SU-DHL-6 (cell line): ENCODE results near the gene NT5C3A.
"Not testable (repeated sequence)": the region's sequence is repeated elsewhere in the genome, so short reads cannot be mapped to it uniquely, and the experiment has no call there.

Source experiments
- H2AFZ ChIP-seq: fragments of 200-600 bp; sonication (generic); 2 replicates; pipeline ENCODE4 v1.6.1; 2014; ENCODE audit warnings: low read depth, mild to moderate bottlenecking, moderate library complexity, mixed read lengths, antibody characterized with exemption, low read length; ENCODE audit not compliant: severe bottlenecking
- H3F3A ChIP-seq: fragments of 200-600 bp; shearing (Covaris generic); 2 replicates; pipeline ENCODE4 v1.6.0; 2016; ENCODE audit warnings: antibody characterized with exemption, mild to moderate bottlenecking; ENCODE audit not compliant: insufficient read depth
- H3K27ac ChIP-seq: fragments of 200-600 bp; sonication (generic); 2 replicates; pipeline ENCODE4 v1.5.1; 2016; ENCODE audit warnings: low read depth, mild to moderate bottlenecking, low read length, moderate library complexity, mixed read lengths
- H3K27me3 ChIP-seq: fragments of 200-600 bp; sonication (generic), shearing (Covaris generic); 2 replicates; pipeline ENCODE4 v1.6.0; 2014; ENCODE audit warnings: mild to moderate bottlenecking, low read length
- H3K36me3 ChIP-seq: fragments of 200-600 bp; sonication (generic); 2 replicates; pipeline ENCODE4 v1.6.1; 2014; ENCODE audit warnings: mild to moderate bottlenecking, low read length, mixed read lengths
- H3K4me2 ChIP-seq: fragments of 300-600, 200-600 bp; shearing (Covaris generic), sonication (generic); 2 replicates; pipeline ENCODE4 v1.6.0; 2014; ENCODE audit warnings: low read length, low read depth, mild to moderate bottlenecking; ENCODE audit not compliant: poor library complexity, severe bottlenecking
- H3K4me3 ChIP-seq: fragments of 200-600 bp; sonication (generic); 2 replicates; pipeline ENCODE4 v1.5.1; 2014; ENCODE audit warnings: antibody characterized with exemption, low read length, mild to moderate bottlenecking, mixed read lengths; ENCODE audit not compliant: insufficient read depth, poor library complexity, severe bottlenecking
- H3K79me2 ChIP-seq: fragments of 200-600 bp; sonication (generic); 2 replicates; pipeline ENCODE4 v1.6.1; 2014; ENCODE audit warnings: mild to moderate bottlenecking, low read length, moderate library complexity; ENCODE audit not compliant: insufficient read depth
- H3K9ac ChIP-seq: fragments of 200-600 bp; sonication (generic); 2 replicates; pipeline ENCODE4 v1.7.0; 2014; ENCODE audit warnings: mild to moderate bottlenecking, low read length
- H3K9me2 ChIP-seq: fragments of 200-600 bp; sonication (generic); replicated peaks from 2 replicates; pipeline ENCODE4 v1.6.1; 2014; ENCODE audit warnings: low read length; ENCODE audit not compliant: insufficient read depth
- H3K9me3 ChIP-seq: fragments of 200-600 bp; sonication (generic); 2 replicates; pipeline ENCODE4 v1.6.1; 2014; ENCODE audit warnings: low read length, mixed read lengths; ENCODE audit not compliant: insufficient read depth
- H4K20me1 ChIP-seq: fragments of 200-600 bp; sonication (generic); 2 replicates; pipeline ENCODE4 v1.6.1; 2014; ENCODE audit warnings: low read depth, mild to moderate bottlenecking, antibody characterized with exemption, low read length, moderate library complexity, mixed read lengths
- EZH2phosphoT487 ChIP-seq: fragments of 200-600 bp; sonication (generic), shearing (Covaris generic); conservative IDR thresholded peaks from 2 replicates; pipeline ENCODE4 v1.6.1; 2018; ENCODE audit warnings: mild to moderate bottlenecking, antibody characterized with exemption, low read length, moderate library complexity, mixed read lengths
- TF ChIP-seq, protein P1 (sequence below): fragments of 200-600 bp; sonication (generic); IDR thresholded peaks from one replicate; pipeline ENCODE4 v1.5.1; 2017; ENCODE audit warnings: antibody characterized with exemption, mild to moderate bottlenecking, low read length, moderate library complexity; ENCODE audit not compliant: insufficient read depth, poor library complexity, severe bottlenecking

Gene NT5C3A

DNA sequence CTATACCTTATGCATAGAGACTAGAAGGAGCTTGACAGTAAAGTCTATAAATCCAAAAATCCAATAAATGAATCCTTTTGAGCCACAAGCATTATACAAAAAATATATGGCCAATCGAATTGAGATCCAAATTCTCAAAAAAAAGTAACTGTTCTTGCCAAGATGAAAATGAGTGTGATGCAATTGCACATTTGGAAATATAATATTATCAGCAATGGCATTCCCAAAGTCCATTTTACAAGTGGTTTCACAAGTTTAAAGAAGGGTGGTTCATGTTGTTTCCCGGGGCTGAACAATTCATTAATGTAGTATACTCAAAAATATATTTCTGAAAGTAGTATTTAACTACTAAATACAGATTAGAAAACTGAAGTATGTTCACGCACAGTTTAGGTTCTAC, 39.3 kb upstream of the NT5C3A start:
- TF ChIP-seq, protein P1, sequence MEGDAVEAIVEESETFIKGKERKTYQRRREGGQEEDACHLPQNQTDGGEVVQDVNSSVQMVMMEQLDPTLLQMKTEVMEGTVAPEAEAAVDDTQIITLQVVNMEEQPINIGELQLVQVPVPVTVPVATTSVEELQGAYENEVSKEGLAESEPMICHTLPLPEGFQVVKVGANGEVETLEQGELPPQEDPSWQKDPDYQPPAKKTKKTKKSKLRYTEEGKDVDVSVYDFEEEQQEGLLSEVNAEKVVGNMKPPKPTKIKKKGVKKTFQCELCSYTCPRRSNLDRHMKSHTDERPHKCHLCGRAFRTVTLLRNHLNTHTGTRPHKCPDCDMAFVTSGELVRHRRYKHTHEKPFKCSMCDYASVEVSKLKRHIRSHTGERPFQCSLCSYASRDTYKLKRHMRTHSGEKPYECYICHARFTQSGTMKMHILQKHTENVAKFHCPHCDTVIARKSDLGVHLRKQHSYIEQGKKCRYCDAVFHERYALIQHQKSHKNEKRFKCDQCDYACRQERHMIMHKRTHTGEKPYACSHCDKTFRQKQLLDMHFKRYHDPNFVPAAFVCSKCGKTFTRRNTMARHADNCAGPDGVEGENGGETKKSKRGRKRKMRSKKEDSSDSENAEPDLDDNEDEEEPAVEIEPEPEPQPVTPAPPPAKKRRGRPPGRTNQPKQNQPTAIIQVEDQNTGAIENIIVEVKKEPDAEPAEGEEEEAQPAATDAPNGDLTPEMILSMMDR: no peak
- peaks cover 17% of the 10 kb centered on the region; the same call in 1 of the 2 replicates for H3K36me3 ChIP-seq
- no peak overlapping the region for H3K4me3 ChIP-seq
- H3K9ac ChIP-seq: no peak overlapping the region
- H3K9me3 ChIP-seq: no peaks in the 10 kb centered on the region
- H2AFZ ChIP-seq: no peak overlapping the region
- peaks cover 4% of the 10 kb centered on the region; the same call in 1 of the 2 replicates for H3F3A ChIP-seq
- no peaks in the 10 kb centered on the region for H3K9me2 ChIP-seq
- H3K27ac ChIP-seq: no peak overlapping the region
- H3K4me2 ChIP-seq: no peak overlapping the region
- peaks cover 30% of the 10 kb centered on the region for H3K79me2 ChIP-seq
- no peaks in the 10 kb centered on the region; the same call in 1 of the 2 replicates for H4K20me1 ChIP-seq
- H3K27me3 ChIP-seq: no peaks in the 10 kb centered on the region

DNA sequence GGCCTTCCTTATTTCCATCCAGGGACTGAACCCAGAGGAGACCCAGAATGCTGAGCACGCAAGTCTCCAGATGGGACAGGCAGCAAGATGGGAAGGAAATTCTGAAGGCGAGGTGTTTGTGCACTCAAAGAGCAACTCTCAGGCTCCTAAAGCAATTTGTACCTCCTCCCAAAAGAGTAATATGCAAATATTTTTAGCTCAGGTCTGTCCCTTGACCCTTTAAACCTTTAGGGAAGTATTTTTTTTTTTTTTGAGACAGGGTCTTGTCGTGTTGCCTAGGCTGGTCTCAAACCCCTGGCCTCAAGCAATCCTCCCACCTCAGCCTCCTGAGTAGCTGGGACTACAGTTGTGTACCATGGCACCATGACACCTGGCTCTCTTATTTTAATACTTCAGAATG, 38.2 kb upstream of the NT5C3A start:
- H3F3A ChIP-seq: peaks cover 4% of the 10 kb centered on the region; the same call in 1 of the 2 replicates
- H4K20me1 ChIP-seq: no peaks in the 10 kb centered on the region
- H3K4me3 ChIP-seq: no peak overlapping the region
- TF ChIP-seq, protein P1: no peak
- no peak for TF ChIP-seq EZH2phosphoT487
- no peaks in the 10 kb centered on the region for H3K27me3 ChIP-seq
- no peaks in the 10 kb centered on the region for H3K9me3 ChIP-seq
- no peak overlapping the region for H2AFZ ChIP-seq
- no peak overlapping the region for H3K9ac ChIP-seq
- H3K4me2 ChIP-seq: no peak overlapping the region
- H3K27ac ChIP-seq: no peak overlapping the region
- no peaks in the 10 kb centered on the region for H3K9me2 ChIP-seq
- H3K36me3 ChIP-seq: peaks cover 28% of the 10 kb centered on the region
- peaks cover 19% of the 10 kb centered on the region for H3K79me2 ChIP-seq

DNA sequence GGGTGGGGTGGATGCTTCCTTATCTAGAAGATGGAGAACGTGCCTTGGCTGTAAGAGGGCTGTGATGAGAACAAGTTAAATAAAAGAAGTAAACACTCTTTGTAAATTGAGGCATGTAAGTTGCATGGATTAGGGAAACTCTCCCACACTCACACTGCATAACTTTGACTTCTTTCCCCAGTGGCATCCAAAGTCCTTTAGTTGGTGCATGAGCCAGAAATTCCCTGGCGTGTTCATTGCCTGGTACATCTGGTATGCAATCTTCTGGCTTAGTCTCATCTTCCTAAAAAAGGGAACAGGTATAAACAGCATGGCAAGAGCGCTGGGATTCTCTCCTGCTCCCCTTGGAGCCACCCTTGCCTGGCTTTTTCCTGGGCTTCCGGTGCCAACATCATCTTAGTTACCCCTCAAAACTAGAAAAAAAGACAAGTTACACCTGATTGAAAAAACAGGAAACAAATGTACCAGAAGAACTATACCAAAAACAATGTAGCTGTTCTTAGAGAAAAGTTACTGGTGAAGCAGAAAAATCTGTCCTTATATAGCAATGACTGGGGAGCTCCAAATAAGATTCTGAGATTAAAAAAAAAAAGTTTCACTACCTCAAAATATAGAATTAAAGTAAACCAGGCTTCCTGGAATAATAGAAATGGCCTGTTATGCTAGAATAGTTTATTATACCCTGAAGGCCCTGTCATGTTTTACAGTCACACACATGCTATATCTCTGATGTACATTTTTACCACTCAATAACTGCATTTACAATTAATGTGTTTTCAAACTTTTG, 36.8 kb upstream of the NT5C3A start:
- Histone ChIP-seq H2AFZ (no peak overlapping the region), H3K27me3 (no peaks in the 10 kb centered on the region), H3F3A (peaks cover 4% of the 10 kb centered on the region; the same call in 1 of the 2 replicates), H3K27ac (peak overlapping the region; percentile 52), H3K9me2 (no peaks in the 10 kb centered on the region), H3K4me2 (peak overlapping the region; percentile 22), H4K20me1 (no peaks in the 10 kb centered on the region), H3K9me3 (no peaks in the 10 kb centered on the region), H3K4me3 (no peak overlapping the region), H3K79me2 (peaks cover 6% of the 10 kb centered on the region), H3K36me3 (peaks cover 31% of the 10 kb centered on the region), H3K9ac (no peak overlapping the region)
- TF ChIP-seq EZH2phosphoT487: no peak
- TF ChIP-seq, protein P1: no peak

DNA sequence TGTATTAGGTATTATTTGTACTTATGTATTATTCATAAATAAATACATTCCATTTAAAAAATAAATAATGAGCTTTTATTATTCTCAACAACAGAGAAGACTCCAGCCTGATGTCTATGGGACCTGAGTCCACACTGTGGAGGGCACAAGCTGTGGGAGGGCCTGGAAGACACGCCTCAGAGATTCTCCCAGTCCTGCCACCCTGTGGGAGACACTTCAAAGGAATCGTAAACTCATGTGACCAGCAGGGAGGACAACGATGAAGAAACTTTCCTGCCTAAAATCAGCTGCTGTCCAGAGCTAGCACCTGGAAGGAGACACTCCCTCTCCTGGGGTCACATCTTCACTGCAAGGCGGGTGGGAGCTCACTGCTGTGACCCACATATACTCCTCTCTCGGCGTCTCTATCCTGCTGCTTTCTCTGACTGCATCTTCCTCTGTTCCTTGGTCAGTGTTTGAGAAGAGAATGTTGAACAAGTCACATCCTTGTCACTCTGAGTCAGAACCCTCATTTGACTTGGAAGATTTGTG, 32.2 kb upstream of the NT5C3A start:
- not testable (repeated sequence) for H4K20me1 ChIP-seq, H3F3A ChIP-seq, H3K4me3 ChIP-seq, H3K79me2 ChIP-seq, H3K4me2 ChIP-seq, H3K9me3 ChIP-seq, H3K9me2 ChIP-seq, H3K9ac ChIP-seq, H3K27ac ChIP-seq, H3K27me3 ChIP-seq, H2AFZ ChIP-seq
- H3K36me3 ChIP-seq: peaks cover 29% of the 10 kb centered on the region
